ENCODE results near the gene PLAGL2.

PLAGL2 gene

DNA sequence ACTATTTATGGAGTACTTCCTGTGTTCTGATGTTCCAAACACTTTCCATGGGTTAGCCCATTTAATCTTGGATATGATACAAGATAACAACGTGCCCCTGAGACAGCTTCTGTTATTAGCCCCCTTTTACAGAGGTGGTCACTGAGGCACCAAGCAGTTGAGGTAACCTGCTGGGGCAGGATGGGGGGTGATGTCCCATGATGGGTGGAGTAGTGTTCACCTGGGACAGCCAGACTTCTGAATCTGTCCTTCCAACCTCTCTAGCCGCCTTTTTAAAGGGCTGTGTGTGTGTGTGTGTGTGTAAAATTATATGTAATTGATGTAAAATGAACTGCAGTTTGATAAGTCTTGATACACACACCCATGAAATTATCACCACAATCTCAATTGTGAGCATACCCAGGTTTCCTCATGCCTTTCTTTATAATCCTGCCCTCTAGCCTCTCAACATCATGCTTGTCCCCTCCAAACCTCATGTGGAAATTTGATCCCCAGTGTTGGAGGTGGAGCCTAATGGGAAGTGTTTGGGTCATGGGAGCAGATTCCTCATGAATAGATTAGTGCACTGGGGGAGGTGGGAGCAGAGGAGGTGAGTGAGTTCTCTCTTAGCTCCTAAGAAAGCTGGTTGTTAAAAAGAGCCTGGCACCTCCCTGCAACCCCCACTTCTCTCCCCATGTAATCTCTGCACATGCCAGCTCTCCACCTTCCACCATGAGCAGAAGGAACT lies 39.2 kb downstream of the PLAGL2 start:
- H3K27ac ChIP-seq: no peak overlapping the region
- ChIA-PET CTCF (interaction anchor here (0.9 to 1.0 kb wide), 2 partner anchors 18 to 25 kb away, joined by 4 to 7 read pairs; no protein-coding TSS in a partner anchor), POLR2A (ENCODE audit: low non-redundant PET) (no interaction called here)
- TF ChIP-seq, protein P1, sequence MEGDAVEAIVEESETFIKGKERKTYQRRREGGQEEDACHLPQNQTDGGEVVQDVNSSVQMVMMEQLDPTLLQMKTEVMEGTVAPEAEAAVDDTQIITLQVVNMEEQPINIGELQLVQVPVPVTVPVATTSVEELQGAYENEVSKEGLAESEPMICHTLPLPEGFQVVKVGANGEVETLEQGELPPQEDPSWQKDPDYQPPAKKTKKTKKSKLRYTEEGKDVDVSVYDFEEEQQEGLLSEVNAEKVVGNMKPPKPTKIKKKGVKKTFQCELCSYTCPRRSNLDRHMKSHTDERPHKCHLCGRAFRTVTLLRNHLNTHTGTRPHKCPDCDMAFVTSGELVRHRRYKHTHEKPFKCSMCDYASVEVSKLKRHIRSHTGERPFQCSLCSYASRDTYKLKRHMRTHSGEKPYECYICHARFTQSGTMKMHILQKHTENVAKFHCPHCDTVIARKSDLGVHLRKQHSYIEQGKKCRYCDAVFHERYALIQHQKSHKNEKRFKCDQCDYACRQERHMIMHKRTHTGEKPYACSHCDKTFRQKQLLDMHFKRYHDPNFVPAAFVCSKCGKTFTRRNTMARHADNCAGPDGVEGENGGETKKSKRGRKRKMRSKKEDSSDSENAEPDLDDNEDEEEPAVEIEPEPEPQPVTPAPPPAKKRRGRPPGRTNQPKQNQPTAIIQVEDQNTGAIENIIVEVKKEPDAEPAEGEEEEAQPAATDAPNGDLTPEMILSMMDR (conservative IDR thresholded peaks at IDR 0.05; ENCODE audit: low read depth): no peak
- DNase-seq (ENCODE audit: low spot score): no peak

DNA sequence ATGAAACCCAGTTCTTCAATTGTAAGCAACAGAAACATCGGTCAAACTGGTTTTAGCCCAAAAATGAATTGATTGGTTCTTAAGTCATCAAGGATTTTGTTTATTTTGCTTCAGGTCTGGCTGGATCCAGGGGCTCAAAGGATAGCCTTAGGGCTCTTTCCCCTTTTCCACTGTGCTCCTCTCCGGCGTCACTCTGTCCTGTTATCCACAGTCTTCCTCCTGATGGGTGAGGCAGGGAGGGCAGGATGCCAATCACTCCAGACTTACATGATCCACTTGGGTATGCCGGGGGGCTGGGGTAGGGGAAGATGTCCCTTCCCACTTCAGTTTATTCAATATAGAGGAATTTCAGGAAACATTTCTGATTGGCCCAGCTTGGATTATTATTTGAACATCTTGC lies 40.0 kb downstream of the PLAGL2 start:
- DNase-seq (ENCODE audit: low spot score): no peak
- H3K27ac ChIP-seq: no peak overlapping the region
- ChIA-PET CTCF (no interaction called here), POLR2A (ENCODE audit: low non-redundant PET) (no interaction called here)
- TF ChIP-seq, protein P1 (conservative IDR thresholded peaks at IDR 0.05; ENCODE audit: low read depth): no peak

DNA sequence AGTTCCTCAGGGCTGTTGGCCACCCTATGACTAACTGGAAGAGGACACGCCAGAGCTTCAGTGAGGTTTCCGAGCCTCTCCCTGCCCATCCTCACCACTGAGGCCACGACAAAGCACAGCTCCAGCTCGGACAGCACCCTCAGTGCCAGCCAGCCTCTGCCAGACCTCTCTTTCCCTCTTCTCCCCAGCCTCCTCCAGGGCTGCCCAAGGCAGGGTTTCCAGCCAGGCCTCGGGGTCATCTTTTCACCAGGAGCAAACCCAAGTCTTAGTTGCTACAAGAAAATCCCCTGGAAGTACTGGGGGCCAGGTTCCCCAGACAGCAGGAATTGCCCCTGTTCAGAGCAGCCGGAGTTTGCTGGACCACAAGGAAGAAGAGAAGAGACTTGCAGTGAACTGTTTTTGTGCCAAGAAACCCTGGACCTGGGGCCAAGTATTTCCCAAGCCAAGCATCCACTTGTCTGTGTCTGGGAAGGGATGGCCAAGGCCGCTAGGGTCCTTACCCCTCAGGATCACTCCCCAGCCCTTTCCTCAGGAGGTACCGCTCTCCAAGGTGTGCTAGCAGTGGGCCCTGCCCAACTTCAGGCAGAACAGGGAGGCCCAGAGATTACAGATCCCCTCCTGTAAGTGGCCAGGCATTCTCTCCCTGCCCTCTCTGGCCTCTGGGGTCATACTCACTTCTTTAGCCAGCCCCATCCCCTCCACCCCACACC lies 41.6 kb downstream of the PLAGL2 start:
- TF ChIP-seq, protein P1 (conservative IDR thresholded peaks at IDR 0.05; ENCODE audit: low read depth): no peak
- POLR2A ChIA-PET (ENCODE audit: low non-redundant PET): no interaction called here
- peak overlapping the region; percentile 11; the same call in 1 of the 2 replicates for H3K27ac ChIP-seq
- CTCF ChIA-PET: interaction anchor here (0.7 to 1.0 kb wide), 2 partner anchors 68 to 307 kb away, joined by 3 read pairs; no protein-coding TSS in a partner anchor
- DNase-seq (ENCODE audit: low spot score): no peak

DNA sequence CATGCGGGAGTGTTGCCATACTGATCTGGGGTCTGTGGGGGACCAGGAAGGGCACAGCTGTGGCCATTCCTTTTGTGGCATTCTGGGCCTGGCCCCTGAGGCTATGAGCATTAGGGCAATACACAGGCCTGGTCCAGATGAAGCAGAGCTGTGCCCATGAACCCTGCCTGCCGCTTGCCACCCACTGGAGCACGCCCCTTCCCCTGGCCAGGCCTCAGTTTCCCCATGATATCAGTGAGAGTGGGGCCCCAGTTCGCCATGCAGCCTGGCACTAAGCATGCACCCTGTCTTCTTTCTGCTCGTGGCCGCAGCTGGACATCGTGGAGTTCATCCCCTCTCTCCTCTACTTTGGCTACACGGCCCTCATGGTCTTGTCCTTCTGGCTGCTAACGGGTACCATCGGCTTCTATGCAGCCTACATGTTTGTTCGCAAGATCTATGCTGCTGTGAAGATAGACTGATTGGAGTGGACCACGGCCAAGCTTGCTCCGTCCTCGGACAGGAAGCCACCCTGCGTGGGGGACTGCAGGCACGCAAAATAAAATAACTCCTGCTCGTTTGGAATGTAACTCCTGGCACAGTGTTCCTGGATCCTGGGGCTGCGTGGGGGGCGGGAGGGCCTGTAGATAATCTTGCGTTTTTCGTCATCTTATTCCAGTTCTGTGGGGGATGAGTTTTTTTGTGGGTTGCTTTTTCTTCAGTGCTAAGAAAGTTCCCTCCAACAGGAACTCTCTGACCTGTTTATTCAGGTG lies 42.4 kb downstream of the PLAGL2 start:
- CTCF ChIA-PET: interaction anchor here (0.7 kb wide), 1 partner anchor 308 kb away, joined by 3 read pairs; no protein-coding TSS in a partner anchor
- POLR2A ChIA-PET (ENCODE audit: low non-redundant PET): no interaction called here
- H3K27ac ChIP-seq: no peak overlapping the region
- no peak for DNase-seq (ENCODE audit: low spot score)
- TF ChIP-seq, protein P1 (conservative IDR thresholded peaks at IDR 0.05; ENCODE audit: low read depth): no peak

DNA sequence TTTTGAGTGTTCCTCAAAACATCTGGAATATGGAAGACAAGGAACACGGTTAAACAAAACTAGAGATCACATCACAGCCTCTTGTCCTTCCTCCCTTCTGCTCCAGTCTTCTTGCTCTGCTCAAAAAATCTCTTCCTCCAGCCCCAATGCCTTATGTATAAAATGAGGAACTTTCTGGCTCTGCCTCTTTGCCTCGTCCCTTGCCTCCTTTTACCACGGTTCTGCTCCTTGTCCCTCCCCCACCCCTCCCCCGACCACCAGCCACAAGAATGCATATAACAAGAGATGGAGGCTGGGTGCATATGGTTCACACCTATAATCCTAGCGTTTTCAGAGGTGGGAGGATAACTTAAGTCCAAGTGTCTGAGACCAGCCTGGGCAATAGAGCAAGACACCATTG lies 43.6 kb downstream of the PLAGL2 start:
- no peak overlapping the region for H3K27ac ChIP-seq
- CTCF ChIA-PET: no interaction called here
- TF ChIP-seq, protein P1 (conservative IDR thresholded peaks at IDR 0.05; ENCODE audit: low read depth): no peak
- POLR2A ChIA-PET (ENCODE audit: low non-redundant PET): no interaction called here
- no peak for DNase-seq (ENCODE audit: low spot score)

DNA sequence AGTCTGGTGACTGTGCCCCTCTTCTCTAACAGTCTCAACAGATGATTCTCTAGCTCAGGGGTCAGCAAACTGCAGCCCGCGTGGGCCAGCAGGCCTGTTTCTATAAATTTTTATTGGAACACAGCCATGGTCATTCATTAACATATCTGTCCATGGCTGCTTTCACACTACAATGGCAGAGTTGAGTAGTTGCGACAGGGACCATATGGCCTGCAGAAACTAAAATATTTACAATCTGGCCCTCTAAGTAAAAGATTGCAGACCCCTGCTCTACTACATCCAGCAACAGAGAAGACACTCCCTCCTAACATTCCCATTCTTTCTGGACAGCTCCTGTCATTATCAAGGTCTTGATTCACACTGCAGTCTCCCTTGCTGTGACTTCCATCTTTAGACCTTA lies 45.2 kb downstream of the PLAGL2 start:
- no peak overlapping the region for H3K27ac ChIP-seq
- ChIA-PET POLR2A (ENCODE audit: low non-redundant PET) (no interaction called here), CTCF (no interaction called here)
- no peak for DNase-seq (ENCODE audit: low spot score)
- TF ChIP-seq, protein P1 (conservative IDR thresholded peaks at IDR 0.05; ENCODE audit: low read depth): no peak
